ENCODE measurements around the gene KRTAP13-2.

KRTAP13-2 gene, protein sequence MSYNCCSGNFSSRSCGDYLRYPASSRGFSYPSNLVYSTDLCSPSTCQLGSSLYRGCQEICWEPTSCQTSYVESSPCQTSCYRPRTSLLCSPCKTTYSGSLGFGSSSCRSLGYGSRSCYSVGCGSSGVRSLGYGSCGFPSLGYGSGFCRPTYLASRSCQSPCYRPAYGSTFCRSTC

DNA sequence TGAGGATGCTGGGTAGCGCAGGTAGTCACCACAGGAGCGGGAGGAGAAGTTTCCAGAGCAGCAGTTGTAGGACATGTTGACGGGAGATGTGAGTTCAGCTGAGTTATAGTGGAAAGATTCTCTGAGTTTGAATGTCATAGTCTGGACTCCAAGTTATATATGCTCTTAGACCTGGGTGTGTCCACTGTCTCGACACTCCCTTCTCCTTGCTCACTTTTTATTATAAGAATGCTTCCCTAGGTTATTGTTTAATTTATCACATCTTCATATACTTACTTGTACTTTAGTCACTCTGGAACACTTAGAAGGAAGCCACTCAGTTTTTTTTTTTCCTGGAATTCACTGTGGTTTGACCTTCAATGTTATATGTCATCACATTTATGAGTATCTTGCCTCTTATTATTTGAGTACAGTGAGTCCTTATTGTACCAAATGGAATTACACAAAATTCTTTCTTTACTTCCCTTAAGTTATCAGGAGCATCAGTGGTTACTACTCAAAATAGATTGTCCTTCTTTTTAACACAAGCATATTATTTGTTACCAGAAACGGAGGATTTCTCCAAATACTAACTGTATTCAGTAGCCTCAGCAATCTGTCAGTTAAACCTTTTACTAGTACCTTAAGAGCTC lies at the start of gene KRTAP13-2:
Gene KRTAP13-2, minus strand, starts transcription at position 133 of the 632 bp plus-strand sequence. Its CDS starts 58 bp downstream, at position 75.
- DNase-seq (ENCODE audit: low spot score), result no peak

DNA sequence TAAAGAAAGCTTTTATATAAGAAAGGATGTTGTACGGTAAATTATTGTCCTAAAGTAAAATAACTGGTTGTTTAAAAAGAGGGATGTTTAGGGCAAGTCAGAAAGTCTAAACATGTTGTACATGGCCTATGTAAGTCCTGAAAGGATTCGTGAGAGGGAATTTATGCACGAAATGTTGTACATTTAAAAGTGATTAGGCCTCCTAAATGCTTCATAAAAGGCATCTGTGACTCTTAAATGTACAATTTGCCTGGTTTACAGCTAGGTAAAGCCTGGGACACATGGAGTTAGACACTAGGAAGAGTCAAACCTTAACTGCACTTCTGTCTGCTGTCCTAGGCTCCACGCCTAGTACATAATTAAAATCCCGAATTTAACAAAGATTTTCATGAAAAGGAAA lies 43.9 kb upstream of the KRTAP13-2 start:
- no peak for DNase-seq (ENCODE audit: low spot score)

DNA sequence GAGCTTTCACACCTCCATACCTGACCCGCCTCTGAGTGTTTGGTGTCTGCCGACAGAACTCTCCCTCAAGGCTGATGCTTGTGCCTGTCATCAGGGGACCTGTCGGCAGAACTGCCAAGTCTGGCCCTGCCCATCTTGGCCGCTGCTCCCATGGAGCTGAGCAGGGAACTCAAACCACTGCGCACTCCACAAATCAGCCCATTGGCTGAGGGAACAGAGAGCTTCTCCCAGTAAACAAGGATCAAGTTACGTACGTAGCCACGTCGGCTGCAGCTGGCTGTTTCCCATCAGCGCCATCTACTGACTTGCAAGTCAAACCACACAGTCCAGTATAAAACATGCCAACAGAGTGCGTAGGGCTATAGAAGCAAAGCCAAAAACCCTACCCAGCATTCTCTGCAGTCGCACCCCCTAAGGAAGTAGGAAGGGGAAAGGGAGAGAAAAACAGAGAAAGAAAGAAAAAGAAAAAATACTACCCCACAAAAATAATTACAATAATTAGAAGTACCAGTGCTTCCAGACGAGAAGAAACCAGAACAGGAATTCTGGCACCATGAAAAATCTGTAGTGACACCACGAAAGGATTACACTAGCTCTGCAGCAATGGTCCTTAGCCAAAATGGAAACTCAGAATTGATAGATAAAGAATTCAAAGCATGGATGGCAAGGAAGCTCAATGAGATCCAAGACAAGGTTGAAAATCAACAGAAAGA lies 36.9 kb upstream of the KRTAP13-2 start:
- DNase-seq (ENCODE audit: low spot score), result peak; percentile 80

DNA sequence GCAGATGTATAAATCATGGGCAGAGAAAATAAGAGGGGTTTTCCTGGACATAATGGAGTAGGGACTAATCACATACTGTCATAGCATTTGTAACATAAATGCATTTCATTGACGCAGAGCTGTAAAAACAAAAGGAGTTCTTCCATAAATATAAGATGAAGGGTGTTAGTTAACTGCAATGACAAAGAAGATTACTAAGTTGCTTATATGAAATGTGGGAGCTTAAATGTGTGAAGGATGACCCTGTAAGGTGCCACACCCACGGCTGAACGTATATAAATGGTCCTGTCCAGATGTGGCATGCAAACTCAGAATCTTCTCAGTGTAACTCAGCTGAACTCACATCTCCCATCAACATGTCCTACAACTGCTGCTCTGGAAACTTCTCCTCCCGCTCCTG lies 23.7 kb upstream of the KRTAP13-2 start, which contains the start of gene KRTAP13-1:
Gene KRTAP13-1, plus strand, starts transcription at position 301 of the 400 bp plus-strand sequence. Its CDS starts 56 bp downstream, at position 357.
- no peak for DNase-seq (ENCODE audit: low spot score)

DNA sequence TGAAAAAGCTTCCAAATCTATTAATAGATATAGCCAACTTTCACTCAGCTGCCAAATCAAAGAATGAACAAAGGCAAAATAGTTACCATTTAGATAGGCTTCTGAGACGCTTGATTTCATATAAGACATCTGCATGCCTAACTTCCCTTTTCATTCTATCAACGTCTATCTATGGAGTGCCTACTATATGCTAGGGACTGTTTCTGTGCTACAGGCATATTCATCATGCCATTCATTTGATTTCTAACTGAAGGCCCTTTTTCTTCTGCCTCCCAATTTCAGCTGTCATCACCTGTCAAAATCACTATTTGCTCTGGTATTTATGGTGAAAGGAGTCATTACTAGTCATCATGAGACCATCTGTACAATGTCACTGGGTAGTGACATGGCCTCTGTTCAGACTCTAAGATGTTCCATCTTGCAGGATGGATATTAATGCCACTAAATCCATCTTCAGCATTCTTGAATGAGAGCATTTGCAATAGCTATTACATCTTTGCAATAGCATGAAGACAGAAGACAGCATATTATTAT lies 19.5 kb upstream of the KRTAP13-2 start:
- no peak for DNase-seq (ENCODE audit: low spot score)

DNA sequence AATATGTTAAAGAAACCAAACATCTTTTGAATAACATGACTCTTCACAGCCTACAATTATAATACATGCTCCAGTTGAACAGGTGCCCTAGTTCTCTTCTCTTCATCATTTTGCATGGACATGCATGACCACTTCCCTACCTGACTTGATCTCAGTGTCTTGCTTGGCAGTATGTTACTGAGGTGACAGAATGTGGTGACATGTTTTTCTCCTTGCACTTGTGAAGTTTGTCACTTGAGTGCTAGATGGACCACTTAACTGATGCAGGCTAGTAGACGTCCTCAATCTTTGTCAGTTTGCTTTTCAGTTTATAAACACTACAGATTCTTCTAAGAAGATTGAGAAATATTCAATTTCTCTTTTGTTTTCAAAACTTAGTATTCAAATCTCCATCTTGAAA lies 10.1 kb upstream of the KRTAP13-2 start:
- DNase-seq (ENCODE audit: low spot score), result no peak

DNA sequence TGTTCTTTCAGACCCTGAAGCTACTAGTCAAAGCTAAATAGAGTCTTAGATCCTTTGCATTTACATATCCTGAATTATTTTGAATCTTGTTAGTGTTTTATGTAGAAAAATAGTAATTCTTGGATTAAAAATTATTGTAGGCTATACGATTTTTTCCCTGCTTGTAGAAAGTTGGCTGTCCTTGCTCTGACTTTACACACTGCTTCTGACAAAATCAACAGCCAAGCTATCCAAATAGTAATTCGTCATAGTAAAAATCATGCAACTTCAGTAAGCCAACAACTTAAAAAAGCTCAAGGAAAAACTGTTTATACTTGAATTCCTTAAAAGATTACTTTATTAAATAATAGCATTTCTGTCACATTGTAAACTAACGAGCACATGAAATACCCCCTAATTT lies 16.2 kb downstream of the KRTAP13-2 start:
- no peak for DNase-seq (ENCODE audit: low spot score)

DNA sequence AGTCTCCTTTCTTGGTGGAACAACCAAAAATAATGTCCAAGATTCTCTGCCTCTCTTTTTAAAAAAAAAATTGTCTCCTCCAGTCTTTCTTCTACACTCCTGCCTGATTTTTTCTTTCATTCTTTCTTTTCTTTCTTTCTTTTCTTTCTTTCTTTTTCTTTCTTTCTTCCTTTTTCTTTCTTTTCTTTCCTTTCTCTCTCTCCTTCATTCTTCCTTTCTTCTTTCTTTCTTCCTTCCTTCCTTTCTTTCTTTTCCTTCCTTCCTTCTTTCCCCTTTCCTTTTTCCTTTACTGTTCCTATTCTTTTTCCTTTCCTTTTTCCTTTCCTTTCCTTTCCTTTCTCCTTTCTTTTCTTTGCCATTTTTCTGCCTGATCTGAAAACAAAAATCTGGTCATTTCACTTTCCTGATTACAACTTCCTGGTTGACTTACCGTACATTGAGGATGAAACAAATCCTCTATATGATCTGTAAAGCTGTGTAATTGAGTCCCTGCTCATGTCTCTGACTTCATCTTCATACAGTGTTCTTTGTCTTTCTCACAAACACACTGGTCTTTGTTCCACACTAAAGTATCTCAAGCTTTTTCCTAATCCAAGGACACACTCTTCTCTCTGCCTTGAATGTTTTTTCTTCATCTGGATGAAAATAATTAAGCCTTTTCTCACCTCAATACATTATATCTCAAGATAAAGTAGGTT lies 17.6 kb downstream of the KRTAP13-2 start:
- no peak for DNase-seq (ENCODE audit: low spot score)

DNA sequence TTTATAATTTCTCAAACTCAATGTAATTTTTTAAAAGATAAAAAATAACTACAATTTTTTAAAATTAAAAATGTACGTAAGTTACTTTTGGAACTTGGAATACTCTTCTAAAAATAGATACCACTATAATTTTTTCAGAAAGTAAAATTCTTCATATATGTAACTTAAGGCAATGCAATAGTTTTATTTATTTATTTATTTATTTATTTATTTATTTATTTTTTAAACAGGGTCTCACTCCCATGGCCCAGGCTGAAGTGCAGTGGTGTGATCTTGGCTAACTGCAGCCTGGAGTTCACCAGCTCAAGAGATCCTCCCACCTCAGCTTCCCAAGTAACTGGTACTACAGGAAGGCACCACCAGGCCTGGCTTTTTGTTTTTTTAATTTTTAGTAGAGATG lies 20.5 kb downstream of the KRTAP13-2 start:
- no peak for DNase-seq (ENCODE audit: low spot score)

DNA sequence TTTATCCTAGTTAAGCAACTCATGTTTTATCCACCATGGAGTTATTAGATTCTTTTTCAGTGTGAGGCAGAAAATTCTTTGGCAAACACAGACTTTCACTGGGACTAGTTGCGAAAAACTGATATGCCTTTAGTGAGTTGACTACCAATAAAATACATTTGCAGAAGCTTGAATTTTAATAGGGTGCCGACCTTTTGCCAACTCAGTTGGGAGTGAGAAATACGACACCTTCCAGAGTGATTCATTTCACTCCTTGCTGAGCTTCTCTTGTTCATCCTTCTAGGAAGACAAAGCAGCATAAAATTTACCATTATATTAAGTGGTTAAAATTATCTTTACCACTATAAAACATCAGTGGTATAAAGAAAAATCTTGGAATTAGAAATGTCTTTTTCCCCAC lies 22.5 kb downstream of the KRTAP13-2 start:
- no peak for DNase-seq (ENCODE audit: low spot score)

DNA sequence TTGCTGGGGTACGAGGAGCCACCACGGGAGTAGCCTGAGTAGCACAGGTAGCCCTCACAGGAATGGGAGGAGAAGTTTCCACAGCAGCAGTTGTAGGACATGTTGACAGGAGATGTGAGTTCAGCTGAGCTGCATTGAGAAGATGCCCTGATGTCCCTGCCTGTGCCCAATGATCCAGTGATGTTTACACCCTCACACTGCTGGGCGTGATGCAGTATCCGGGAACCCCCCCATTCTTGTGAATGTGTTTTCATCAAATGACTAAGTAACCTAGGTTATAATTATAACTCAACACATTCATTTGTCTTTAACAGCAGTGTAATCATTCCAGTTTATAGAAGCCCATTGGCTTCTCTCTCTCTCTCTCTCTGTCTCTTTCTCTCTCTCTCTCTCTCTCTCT lies 23.6 kb downstream of the KRTAP13-2 start, which contains the start of gene KRTAP23-1:
Gene KRTAP23-1, minus strand, starts transcription at position 101 of the 400 bp plus-strand sequence. Its CDS starts 0 bp downstream, at position 101.
- no peak for DNase-seq (ENCODE audit: low spot score)

DNA sequence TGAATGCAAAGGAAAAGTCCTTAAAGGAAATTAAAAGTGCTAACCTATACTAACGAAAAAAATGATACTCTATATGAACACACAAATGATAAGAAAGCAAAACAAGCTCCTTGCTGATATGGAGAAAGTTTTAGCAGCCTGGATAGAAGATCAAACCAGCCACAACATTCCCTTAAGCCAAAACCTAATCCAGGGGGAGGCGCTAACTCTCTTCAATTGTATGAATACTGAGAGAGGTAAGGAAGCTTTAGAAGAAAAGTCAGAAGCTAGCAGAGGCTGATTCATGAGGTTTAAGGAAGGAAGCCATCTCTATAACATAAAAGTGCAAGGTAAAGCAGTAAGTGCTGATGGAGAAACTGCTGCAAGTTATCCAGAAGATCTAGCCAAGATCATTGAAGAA lies 27.1 kb downstream of the KRTAP13-2 start:
- no peak for DNase-seq (ENCODE audit: low spot score)

DNA sequence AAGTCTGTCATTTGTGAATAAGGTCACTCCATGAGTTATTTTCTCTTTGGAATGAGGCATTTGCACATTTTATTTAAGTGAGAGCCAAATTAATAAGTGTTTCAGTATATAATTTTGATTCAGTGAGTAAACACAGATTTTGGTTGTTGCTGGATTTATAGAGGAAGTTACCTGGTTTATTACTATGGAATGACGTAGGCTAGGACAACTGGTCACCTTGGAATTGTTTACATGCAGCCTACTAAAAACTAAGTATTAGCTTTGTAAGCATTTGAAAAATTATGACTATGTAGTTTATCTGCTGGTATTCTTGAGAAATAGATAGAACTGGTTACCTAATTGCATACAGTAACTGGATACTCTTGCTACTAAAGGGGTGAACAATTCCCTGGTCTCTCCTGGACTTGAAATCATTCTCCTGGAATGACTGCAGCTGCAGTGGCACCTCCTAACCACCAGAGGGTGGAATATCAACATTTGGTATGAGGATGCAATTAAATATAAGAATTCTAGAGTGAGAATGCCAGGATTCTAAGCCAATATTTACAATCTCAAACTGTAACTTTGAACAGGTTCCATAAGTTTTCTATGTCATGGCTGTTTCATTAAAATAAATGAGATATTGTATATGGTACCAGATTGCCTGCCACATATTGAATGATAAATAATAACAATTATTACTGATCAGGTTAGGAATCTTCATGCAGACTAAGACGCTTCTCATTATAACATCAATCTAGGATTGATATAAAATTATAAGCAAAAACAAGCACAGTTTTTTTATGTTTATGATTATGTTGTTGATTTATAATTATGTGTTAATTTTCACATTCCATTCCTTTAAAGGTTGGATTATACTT lies 31.1 kb downstream of the KRTAP13-2 start:
- peak; percentile 39 for DNase-seq (ENCODE audit: low spot score)

DNA sequence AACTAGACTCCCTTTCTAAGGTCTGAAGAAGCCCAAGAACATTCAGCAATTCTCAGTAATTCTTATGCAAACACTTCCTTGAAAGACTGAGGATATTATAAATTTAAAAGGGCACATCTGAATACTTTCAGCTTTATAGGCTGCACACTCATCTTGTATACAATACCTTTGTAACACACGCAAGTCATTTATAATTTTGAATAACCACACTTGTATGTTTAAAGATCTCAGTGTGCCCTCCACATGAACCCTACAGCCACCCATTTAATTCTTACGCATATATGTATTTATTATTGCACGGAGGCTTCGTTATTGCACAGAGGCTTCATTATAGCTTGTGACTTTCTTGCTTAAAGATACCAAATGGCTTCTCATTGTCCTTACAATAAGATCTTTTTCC lies 33.4 kb downstream of the KRTAP13-2 start:
- DNase-seq (ENCODE audit: low spot score), result no peak

DNA sequence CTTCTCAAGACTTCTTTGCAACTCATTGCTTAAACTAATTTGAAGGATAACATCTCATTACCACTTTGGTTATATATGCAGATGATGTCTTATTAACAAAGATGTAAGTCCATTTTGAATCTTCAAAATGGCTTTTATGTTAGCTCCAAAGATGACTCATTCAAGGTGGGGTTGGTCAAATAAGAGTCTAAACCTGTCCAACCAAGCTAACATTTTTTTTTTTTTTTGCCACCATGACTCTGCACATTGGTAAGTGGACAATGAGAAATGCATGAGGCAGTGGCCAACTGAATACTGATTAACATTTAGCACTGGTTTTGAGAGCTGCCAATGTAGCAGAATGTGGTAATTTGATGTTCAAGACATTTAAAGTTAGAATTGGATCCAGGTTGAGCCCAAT lies 34.3 kb downstream of the KRTAP13-2 start:
- no peak for DNase-seq (ENCODE audit: low spot score)

DNA sequence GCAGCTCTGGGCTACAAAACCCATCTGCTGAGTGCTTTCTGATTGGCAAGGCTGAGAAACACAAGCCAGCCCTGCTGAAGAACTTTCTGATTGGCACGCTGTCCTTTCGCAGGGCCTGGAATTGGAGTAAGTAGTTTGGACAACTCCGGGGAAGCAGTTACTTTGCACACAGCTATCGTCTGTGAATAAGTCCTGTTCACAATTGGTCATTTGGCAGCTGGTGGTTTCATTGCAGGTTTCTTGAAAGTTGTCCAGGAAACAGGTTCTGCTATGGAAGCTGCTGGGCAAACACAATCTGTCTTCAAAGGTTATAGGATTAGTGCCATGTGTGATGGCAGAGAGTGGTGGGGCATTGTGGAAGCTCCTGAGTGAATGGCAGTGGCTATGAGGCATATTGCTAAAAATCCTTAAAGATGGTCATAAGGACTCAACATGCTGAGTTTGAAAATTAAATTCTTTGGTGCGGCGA lies 34.8 kb downstream of the KRTAP13-2 start, which contains the start of gene KRTAP27-1:
Gene KRTAP27-1, minus strand, starts transcription at position 419 of the 469 bp plus-strand sequence. Its CDS starts 26 bp downstream, at position 393.
- DNase-seq (ENCODE audit: low spot score), result no peak

DNA sequence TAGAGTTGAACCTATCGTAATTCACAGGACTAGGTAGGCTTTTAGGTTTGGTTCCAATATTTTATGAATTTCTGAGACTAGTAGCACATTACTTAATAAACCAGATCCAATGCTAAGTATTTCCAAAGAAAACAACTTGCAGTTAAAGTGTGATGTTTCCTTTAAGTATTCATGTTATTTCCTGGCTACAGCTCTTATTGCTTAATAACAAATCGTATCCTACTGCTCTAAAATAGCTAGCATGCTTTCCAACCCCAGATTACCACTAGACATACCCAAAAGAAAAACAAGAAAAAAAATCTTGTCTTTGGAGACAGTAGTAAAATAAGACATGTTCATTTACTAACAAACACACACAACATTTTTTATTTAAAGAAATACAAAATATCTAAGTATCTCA lies 35.5 kb downstream of the KRTAP13-2 start:
- no peak for DNase-seq (ENCODE audit: low spot score)

DNA sequence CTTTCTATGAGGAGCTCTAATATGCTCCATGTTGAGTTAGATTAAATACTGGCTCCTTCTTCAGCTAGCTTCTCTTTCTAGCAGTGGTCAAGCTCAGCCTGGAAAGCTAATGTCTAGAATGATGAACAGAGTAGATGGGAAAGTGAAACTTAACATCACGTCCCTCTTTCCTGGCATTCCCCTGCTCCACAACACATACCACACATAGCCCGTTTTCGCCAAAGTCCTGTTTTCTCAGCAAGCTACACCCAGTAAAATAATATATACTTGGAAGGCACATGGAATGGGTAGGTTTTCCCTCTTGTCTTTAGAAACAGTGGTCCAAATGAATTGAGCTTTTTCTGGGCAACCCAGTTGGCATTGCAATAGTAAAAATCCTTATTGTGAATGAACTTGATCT lies 38.3 kb downstream of the KRTAP13-2 start:
- DNase-seq (ENCODE audit: low spot score), result no peak

DNA sequence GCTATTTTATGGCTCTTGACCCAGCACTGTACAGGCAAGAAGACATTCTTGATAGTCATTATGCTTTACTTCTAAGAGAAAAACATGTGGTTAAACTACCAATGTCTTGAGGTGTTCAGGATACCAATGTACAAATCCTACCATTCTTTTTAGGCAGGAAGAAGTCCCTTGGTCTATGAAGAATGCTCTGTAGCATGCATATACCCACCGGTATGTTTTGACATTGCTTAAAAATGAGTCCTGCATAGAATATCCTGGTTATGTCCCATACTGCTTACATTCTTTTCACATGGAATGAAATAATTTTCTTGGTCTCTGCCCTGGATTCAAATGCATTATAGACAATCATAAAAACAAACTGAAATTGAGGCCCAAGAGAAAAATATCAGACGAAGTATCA lies 39.4 kb downstream of the KRTAP13-2 start:
- DNase-seq (ENCODE audit: low spot score), result no peak

DNA sequence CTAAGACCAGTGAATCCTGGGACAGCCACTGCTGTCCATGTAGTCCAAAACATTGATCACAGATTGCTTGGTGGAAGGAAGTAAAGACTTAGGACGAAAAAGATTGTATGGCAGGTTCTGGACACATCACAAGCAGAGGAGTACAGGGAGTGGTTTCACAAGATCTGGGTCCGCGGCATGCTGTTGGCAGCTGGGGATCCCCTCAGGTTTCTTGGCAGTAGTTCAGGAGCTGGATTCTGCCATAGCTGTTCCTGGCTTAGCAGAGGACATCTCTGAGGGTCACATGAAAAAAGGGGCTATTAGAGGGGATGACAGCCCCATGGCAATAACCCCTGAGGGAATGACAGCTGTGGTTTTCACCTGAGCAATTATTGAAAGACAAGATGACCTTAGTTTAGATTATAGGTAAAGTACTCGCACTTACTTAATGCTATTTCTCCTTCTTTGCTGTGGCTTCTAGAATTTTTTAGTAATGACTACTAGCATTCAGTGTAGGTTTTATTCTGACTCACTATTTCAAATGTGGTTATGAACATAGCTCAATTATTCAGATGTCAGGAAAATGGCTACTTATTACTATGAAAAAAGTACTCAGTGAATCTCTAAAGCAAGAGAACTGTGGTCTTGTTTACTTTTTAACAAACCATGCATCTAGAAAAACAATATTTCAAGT lies 42.7 kb downstream of the KRTAP13-2 start:
- no peak for DNase-seq (ENCODE audit: low spot score)
